ENCODE results near the gene SDHAF1.

DNA sequence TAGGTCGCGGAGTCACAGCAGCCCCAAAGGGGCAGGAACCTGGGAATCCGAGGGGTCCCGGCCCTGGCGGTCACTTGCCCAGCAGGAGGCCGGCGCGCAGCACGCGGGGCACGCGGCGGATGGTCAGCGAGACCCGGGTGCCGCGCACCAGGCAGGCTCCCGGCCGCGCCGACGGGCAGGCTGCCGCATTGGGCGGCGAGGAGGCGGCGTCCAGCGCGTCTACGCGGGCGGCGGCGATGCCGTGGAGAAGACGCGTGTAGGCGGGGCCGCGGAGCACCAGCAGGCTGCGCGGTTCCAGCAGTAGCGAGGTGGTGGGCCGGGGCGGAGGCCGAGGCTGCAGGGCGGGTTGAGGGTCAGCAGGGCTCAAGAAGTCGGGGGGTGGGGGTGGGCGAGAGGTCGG, 14.2 kb downstream of the SDHAF1 start:
- TF ChIP-seq, protein P1, sequence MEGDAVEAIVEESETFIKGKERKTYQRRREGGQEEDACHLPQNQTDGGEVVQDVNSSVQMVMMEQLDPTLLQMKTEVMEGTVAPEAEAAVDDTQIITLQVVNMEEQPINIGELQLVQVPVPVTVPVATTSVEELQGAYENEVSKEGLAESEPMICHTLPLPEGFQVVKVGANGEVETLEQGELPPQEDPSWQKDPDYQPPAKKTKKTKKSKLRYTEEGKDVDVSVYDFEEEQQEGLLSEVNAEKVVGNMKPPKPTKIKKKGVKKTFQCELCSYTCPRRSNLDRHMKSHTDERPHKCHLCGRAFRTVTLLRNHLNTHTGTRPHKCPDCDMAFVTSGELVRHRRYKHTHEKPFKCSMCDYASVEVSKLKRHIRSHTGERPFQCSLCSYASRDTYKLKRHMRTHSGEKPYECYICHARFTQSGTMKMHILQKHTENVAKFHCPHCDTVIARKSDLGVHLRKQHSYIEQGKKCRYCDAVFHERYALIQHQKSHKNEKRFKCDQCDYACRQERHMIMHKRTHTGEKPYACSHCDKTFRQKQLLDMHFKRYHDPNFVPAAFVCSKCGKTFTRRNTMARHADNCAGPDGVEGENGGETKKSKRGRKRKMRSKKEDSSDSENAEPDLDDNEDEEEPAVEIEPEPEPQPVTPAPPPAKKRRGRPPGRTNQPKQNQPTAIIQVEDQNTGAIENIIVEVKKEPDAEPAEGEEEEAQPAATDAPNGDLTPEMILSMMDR (IDR thresholded peaks at IDR 0.05; ENCODE audit: low read length): no peak
- no peak for TF ChIP-seq EZH2 (IDR thresholded peaks at IDR 0.05; ENCODE audit: borderline replicate concordance, low read length)
